ENCODE results near the gene DNM3. TPM values are rescaled to one million over a fixed set of nuclear protein-coding genes. Genes with fewer than 3 reads are reported as not detected.

Gene DNM3
- total RNA-seq, 1 donor from 2014 or later, result 2.3 TPM

GRCh38 chr1:171864308-171864707, 23.0 kb downstream of the DNM3 start:
- ATAC-seq (no peak), DNase-seq (no peak)
- intact Hi-C loops (cut with micrococcal nuclease), result no loop called here

GRCh38 chr1:171865106-171865505, 23.8 kb downstream of the DNM3 start:
- intact Hi-C loops (cut with micrococcal nuclease), result no loop called here
- DNase-seq (no peak), ATAC-seq (no peak)

GRCh38 chr1:171867236-171867635, 25.9 kb downstream of the DNM3 start:
- DNase-seq, result no peak
- intact Hi-C loops (cut with micrococcal nuclease), result no loop called here
- no peak for ATAC-seq

DNA sequence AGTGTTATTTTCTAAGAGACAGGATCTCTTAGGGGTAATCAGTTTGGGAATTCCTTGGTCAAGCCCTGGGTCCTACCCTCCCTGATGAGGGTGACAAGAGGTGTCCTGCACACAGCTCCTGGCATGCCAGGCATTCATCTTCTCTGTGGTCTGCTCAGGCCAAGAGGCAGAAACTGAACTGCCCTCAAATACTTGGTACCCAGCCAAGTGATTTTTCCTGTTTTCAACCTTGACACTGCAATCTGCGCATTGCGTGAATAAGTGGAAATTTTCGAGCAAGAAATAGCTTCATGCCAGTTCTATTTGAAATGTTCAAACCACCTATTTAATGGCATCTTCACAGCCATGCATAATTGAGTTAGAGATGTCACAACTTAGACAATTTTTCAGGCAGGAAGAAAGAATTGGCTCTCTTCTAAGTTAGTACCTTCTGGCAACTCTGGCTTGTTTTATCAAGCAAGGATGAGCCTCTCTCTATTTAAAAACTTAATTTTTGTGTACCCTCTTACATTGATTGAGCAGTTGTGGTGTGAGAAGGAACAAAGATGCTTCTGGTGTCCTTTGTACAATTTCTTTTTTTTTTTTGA, 27.0 kb downstream of the DNM3 start:
- ATAC-seq (no peak), DNase-seq (no peak)
- intact Hi-C loops (cut with micrococcal nuclease), result no loop called here

- intact Hi-C loops (cut with micrococcal nuclease), result no loop called here
- DNase-seq, result no peak
- no peak for ATAC-seq
Measured at GRCh38 chr1:171869097-171869496, 27.8 kb downstream of the DNM3 start.

GRCh38 chr1:171871848-171872247, 30.6 kb downstream of the DNM3 start:
- intact Hi-C loops (cut with micrococcal nuclease), result no loop called here

GRCh38 chr1:171872430-171872829, 31.1 kb downstream of the DNM3 start:
- intact Hi-C loops (cut with micrococcal nuclease), result no loop called here
- ATAC-seq (no peak), DNase-seq (no peak)

More at GRCh38 chr1:171871848-171872247, 30.6 kb downstream of the DNM3 start:
- DNase-seq, result no peak
- no peak for ATAC-seq

GRCh38 chr1:171873664-171874063, 32.4 kb downstream of the DNM3 start:
- intact Hi-C loops (cut with micrococcal nuclease), result no loop called here
- ATAC-seq, result no peak
- no peak for DNase-seq

- DNase-seq (no peak), ATAC-seq (no peak)
- intact Hi-C loops (cut with micrococcal nuclease), result no loop called here
Measured at GRCh38 chr1:171877701-171878100, 36.4 kb downstream of the DNM3 start.

DNA sequence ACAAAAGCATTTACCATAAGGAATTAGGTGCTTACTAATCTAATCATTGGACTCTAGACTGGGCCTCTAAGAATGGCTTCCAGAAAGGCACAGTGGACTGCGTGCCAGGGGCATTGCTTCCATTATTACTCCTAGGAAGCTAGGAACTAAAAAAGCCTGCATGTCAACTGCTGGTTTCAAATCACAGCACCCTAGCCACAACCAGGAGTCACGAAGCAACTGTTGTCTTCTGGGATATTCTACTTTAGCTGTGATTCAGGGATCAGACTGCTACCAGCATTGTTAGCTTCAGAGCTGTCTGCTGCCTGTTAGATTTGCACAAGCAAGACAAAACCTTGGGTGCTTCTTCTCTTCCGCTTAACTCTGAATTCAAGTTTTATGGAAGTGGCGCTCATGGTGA, 38.3 kb downstream of the DNM3 start:
- no peak for DNase-seq
- intact Hi-C loops (cut with micrococcal nuclease), result no loop called here

GRCh38 chr1:171881442-171881841, 40.1 kb downstream of the DNM3 start:
- intact Hi-C loops (cut with micrococcal nuclease), result no loop called here
- ATAC-seq (no peak), DNase-seq (no peak)

More for the DNA sequence above, 38.3 kb downstream of the DNM3 start:
- ATAC-seq, result no peak

GRCh38 chr1:171883849-171884248, 42.6 kb downstream of the DNM3 start:
- intact Hi-C loops (cut with micrococcal nuclease), result no loop called here
- DNase-seq (no peak), ATAC-seq (no peak)

DNA sequence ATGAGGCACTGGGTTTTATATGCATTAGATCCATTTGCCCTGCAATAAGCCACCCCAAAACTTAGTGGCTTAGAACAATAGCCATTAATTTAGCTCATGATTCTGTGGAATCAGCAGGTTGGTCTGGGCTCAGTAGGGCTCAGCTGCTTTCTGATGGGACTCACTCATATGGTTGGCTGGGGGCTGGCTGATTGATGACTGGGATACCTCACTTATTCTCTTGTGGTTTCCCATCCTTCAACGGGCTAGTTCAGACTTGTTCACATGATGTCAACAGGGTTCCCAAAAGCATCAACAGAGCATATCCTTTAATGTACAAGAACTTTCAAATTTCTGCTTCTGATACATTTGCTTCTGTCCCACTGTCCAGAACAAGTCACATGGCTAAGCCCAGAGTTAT, 43.2 kb downstream of the DNM3 start:
- intact Hi-C loops (cut with micrococcal nuclease), result no loop called here
- ATAC-seq (no peak), DNase-seq (no peak)

DNA sequence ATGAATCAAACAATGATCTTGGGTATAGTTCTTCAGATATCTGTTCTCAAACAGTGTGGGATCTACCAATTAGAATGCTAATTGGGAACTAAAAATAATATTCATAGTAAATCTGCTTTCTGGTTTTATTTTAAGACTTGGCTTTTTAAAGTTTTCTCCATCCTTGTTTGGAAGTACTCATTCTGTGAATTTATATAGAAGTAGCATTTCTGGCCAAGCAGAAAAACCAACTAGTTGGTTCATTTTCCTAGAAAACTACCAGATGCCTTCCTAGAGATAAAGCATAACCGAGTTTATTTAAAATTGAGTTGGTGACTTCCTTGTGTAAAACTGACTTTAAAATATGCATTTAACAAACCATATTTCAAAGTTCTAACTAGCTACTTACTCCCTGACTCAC, 48.8 kb downstream of the DNM3 start:
- ATAC-seq (no peak), DNase-seq (no peak)
- intact Hi-C loops (cut with micrococcal nuclease), result no loop called here

DNA sequence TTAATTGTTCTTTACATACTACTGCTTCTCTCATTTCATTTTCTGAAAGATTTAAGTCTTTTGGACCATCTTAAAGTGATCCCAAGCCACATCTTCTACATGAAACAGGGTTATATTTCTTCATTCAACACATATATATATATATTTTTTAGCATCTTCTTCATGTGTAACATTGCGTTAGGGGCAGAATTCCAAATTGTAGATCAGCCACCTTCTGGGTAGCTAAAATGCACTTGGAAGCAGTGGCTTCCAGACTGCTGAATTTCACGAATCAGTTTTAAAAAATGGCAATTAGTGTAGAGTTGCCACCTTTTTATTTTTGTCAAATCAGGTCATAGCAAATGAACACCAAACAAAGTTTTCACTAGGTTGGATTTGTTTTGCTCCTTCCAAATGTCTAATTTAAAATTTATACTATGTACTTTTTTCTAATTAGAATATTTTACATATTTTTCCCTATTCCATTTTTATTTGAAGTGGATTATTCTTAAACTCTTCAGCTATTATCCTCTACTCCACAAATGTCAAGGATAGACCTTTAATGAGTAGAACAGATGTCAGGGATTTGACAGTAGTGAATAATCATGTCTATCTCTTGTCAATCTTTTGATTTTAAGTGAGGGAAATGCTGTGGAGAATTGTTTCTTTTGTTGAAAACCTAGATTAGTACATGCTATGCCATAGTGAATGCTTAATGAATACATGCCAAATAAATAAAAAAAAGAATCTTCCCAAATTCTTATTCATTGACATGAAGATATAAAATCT, 55.8 kb downstream of the DNM3 start:
- no peak for ATAC-seq
- intact Hi-C loops (cut with micrococcal nuclease), result no loop called here
- DNase-seq, result no peak

GRCh38 chr1:171898941-171899340, 57.6 kb downstream of the DNM3 start:
- intact Hi-C loops (cut with micrococcal nuclease), result no loop called here
- no peak for ATAC-seq
- DNase-seq, result no peak

GRCh38 chr1:171899838-171900237, 58.5 kb downstream of the DNM3 start:
- intact Hi-C loops (cut with micrococcal nuclease), result no loop called here
- no peak for ATAC-seq
- DNase-seq, result no peak

DNA sequence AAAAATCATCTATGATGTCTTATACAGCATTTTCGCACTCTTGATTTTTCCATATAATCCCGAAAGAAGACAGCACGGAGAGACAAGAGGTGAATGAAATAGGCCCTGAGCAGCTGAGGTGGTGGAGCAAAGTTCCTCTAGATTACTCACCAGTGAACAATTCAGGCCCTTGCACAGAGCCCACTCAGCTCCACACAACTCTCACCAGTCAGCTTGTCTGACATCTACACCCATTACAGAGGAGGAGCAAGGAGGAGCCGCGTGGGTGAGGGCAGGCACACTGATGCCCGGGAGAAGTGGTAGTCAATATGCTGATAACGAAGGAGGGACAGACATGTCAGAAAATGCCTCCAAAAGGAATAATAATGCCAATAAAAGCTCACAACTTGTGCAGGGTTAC, 59.9 kb downstream of the DNM3 start:
- no peak for DNase-seq
- no peak for ATAC-seq
- intact Hi-C loops (cut with micrococcal nuclease), result no loop called here

DNA sequence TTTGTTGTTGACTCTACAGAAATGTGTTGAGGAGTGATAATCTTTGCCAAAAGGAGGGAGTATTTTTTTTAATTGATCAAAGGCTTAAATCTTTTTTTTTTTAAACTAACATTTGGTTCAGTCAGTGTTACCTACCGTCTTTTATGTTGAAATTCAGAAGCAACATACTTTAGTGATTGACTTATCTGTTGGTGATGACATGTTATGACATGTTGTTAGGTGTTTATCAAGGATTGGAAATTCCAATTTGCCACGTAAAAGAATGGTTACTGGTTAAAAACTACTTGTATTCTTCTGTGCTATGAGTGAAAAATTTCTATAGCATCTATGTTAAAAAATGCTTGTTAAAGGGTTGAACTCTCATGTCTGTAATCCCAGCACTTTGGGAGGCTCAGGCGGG, 61.2 kb downstream of the DNM3 start:
- DNase-seq (no peak), ATAC-seq (no peak)
- intact Hi-C loops (cut with micrococcal nuclease), result no loop called here

- ATAC-seq (no peak), DNase-seq (no peak)
- intact Hi-C loops (cut with micrococcal nuclease), result no loop called here
Measured at GRCh38 chr1:171904778-171905450, 63.6 kb downstream of the DNM3 start.

DNA sequence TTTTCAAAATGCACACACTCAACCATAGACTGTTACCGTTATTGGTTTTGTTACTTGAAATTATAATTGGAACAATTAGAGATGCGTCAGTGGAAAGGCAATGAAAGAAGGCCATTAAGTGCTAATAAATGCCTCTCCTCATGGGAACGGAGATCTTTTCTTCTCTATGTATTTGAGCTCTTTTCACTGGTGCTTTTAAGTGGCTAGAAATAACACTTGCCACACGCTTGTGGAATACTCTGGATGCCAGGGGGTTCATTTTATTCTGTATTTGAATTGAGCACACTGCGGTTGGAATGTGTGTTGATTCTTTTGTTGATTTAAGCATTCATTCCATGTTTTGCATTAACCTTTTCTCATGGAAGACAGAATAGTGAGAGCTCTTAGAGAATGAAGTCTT, 68.4 kb downstream of the DNM3 start:
- ATAC-seq (no peak), DNase-seq (no peak)
- intact Hi-C loops (cut with micrococcal nuclease), result no loop called here

Measured in left ventricle myocardium superior (tissue), 1 donor.